GM12878 (cell line): Measurements from ENCODE around the gene TOR1AIP1. TPM values are rescaled to one million over a fixed set of nuclear protein-coding genes. Genes with fewer than 3 reads are reported as not detected.

Experiments
- ATF7 ChIP-seq: fragments of 450-650 bp; IDR thresholded peaks from 2 replicates; pipeline ENCODE4 v1.6.1; 2016; ENCODE audit warnings: low read depth, mild to moderate bottlenecking
- BACH1 ChIP-seq: fragments of 450-650 bp; IDR thresholded peaks from 2 replicates; pipeline ENCODE4 v1.6.1; 2017; ENCODE audit warnings: mild to moderate bottlenecking, borderline replicate concordance
- EP300 ChIP-seq, 2 experiments: fragments of 150-350 bp in 1 of 2; IDR thresholded peaks; 2 replicates each; pipeline ENCODE4 v1.6.1; 2011 to 2012; ENCODE audit warnings: low read depth in 2 of 2, low read length in 2 of 2, borderline replicate concordance in 1 of 2, improper control_type of control experiment in 1 of 2, inconsistent platforms in 1 of 2; ENCODE audit not compliant: control insufficient read depth in 1 of 2
- ESRRA ChIP-seq: IDR thresholded peaks from 2 replicates; pipeline ENCODE4 v1.6.1; 2012; ENCODE audit warnings: mild to moderate bottlenecking, low read length, improper control_type of control experiment
- HDAC2 ChIP-seq: fragments of 200-600 bp; sonication (generic); IDR thresholded peaks from 2 replicates; pipeline ENCODE4 v1.6.1; 2017
- IKZF2 ChIP-seq, 2 experiments: fragments of 450-650 bp; IDR thresholded peaks; 2 replicates each; pipeline ENCODE4 v1.6.1; 2017; ENCODE audit warnings: mild to moderate bottlenecking in 2 of 2, moderate library complexity in 2 of 2
- KAT2A ChIP-seq: conservative IDR thresholded peaks from 2 replicates; pipeline ENCODE4 v1.6.1; 2011; ENCODE audit warnings: low read depth, low read length; ENCODE audit not compliant: control insufficient read depth
- NR2C1 ChIP-seq: fragments of 450-650 bp; IDR thresholded peaks from 2 replicates; pipeline ENCODE4 v1.6.1; 2017; ENCODE audit warnings: antibody characterized with exemption, mild to moderate bottlenecking, moderate library complexity
- POLR2AphosphoS2 ChIP-seq: IDR thresholded peaks from 2 replicates; pipeline ENCODE4 v1.6.1; 2011; ENCODE audit warnings: low read depth, mild to moderate bottlenecking, low read length, improper control_type of control experiment, moderate library complexity
- RAD51 ChIP-seq: fragments of 450-650 bp; IDR thresholded peaks from 2 replicates; pipeline ENCODE4 v1.6.1; 2016; ENCODE audit warnings: moderate library complexity, mild to moderate bottlenecking, inconsistent platforms
- RCOR1 ChIP-seq: conservative IDR thresholded peaks from 2 replicates; pipeline ENCODE4 v1.6.1; 2012; ENCODE audit warnings: low read depth, low read length, improper control_type of control experiment
- RUNX3 ChIP-seq: IDR thresholded peaks from 2 replicates; pipeline ENCODE4 v1.6.1; 2012; ENCODE audit warnings: low read length, inconsistent platforms
- TCF12 ChIP-seq: IDR thresholded peaks from 2 replicates; pipeline ENCODE4 v1.6.1; 2011; ENCODE audit warnings: low read depth, mild to moderate bottlenecking, low read length
- polyA plus RNA-seq, 11 experiments: library from polyadenylated mRNA; depleted of rRNA in 4 of 11; unstranded in 6 of 11; stranded (reverse) in 5 of 11; fragments of >200 nt; fragmentation: Nextera tagmentation in 4 of 11; fragmentation: Illumina TruSeq in 1 of 11; extraction: Ambion mirVana in 4 of 11; extraction: Trizol in 1 of 11; gene quantifications; 1 replicate in 1 of 11; 2 replicates in 10 of 11; pipeline versions ENCODE4 v1.2.1 to v1.2.3, GENCODE V29; 2011 to 2016; ENCODE audit warnings: inconsistent platforms in 2 of 11, missing spikeins in 2 of 11, low read depth in 1 of 11
- total RNA-seq, 4 experiments: library from RNA; depleted of rRNA in 3 of 4; stranded (reverse); fragments of >200 nt in 3 of 4; fragmentation: Illumina TruSeq in 1 of 4; extraction: Trizol in 1 of 4; gene quantifications; 2 replicates each; pipeline versions ENCODE4 v1.2.1 to v1.2.3, GENCODE V29; 2013 to 2021
- TF ChIP-seq, protein P1 (sequence below): IDR thresholded peaks from 2 replicates; pipeline ENCODE4 v1.6.1; 2012; ENCODE audit warnings: low read depth, low read length, improper control_type of control experiment
- TF ChIP-seq, protein P2 (sequence below): fragments of 450-650 bp; IDR thresholded peaks from 2 replicates; pipeline ENCODE4 v1.6.1; 2017; ENCODE audit warnings: antibody characterized with exemption, mild to moderate bottlenecking, moderate library complexity

The TOR1AIP1 gene
- total and polyA plus RNA-seq, 10 of the 15 experiments (the other 5 are each of a cell fraction or from before 2014, with no cell fraction given) = 14.8 to 36.0 (median 25.8) TPM

- TF ChIP-seq TCF12 (no peak), NR2C1 (no peak), RUNX3 (peak; percentile 27; the same call in 1 of the 2 replicates), KAT2A (no peak), RCOR1 (no peak), HDAC2 (no peak), RAD51 (no peak), EP300 (IDR thresholded peaks at IDR 0.05; ENCODE audit: borderline replicate concordance in 1 of 2, control insufficient read depth in 1 of 2, low read depth in 2 of 2, low read length in 2 of 2) (no peak), IKZF2 (IDR thresholded peaks at IDR 0.05) (no peak), BACH1 (no peak), ATF7 (no peak), ESRRA (no peak), POLR2AphosphoS2 (no peak)
- TF ChIP-seq, protein P1, sequence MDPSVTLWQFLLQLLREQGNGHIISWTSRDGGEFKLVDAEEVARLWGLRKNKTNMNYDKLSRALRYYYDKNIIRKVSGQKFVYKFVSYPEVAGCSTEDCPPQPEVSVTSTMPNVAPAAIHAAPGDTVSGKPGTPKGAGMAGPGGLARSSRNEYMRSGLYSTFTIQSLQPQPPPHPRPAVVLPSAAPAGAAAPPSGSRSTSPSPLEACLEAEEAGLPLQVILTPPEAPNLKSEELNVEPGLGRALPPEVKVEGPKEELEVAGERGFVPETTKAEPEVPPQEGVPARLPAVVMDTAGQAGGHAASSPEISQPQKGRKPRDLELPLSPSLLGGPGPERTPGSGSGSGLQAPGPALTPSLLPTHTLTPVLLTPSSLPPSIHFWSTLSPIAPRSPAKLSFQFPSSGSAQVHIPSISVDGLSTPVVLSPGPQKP = no peak
- TF ChIP-seq, protein P2, sequence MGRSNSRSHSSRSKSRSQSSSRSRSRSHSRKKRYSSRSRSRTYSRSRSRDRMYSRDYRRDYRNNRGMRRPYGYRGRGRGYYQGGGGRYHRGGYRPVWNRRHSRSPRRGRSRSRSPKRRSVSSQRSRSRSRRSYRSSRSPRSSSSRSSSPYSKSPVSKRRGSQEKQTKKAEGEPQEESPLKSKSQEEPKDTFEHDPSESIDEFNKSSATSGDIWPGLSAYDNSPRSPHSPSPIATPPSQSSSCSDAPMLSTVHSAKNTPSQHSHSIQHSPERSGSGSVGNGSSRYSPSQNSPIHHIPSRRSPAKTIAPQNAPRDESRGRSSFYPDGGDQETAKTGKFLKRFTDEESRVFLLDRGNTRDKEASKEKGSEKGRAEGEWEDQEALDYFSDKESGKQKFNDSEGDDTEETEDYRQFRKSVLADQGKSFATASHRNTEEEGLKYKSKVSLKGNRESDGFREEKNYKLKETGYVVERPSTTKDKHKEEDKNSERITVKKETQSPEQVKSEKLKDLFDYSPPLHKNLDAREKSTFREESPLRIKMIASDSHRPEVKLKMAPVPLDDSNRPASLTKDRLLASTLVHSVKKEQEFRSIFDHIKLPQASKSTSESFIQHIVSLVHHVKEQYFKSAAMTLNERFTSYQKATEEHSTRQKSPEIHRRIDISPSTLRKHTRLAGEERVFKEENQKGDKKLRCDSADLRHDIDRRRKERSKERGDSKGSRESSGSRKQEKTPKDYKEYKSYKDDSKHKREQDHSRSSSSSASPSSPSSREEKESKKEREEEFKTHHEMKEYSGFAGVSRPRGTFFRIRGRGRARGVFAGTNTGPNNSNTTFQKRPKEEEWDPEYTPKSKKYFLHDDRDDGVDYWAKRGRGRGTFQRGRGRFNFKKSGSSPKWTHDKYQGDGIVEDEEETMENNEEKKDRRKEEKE = no peak
Observed at GRCh38 chr1:179883040-179883744, 1.1 kb downstream of the TOR1AIP1 start (continued).
